ENCODE data around the gene GADL1.

GADL1 gene

DNA sequence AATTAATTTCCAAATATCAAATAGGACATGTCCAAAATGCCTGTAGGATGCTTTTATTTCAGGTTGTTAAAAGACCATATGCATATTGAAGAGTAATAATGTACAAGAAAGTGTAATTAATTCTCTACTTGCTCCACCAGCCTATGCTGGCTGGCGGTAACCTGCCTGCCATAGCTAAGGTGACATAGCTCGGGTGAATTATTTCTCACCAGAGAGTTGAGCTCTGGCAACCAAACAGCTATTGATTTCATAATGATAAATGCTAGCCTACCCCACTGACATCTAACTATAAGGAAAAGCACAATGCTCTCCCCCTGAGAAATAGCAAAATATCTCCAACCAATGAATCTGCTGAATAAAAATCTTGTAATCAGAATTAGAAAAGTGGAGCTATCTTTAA lies 48.9 kb downstream of the GADL1 start:
- H3K27me3 ChIP-seq (ENCODE audit: insufficient read depth, poor library complexity, severe bottlenecking): no peaks in the 10 kb centered on the region
- DNase-seq (ENCODE audit: low read depth in 1 of 2, low spot score in 1 of 2): no peak

GRCh38 chr3:30843877-30844276 lies 50.6 kb downstream of the GADL1 start:
- no peak overlapping the region for H3K4me3 ChIP-seq (replicated peaks; ENCODE audit: insufficient read depth, low read length)
- H3K27me3 ChIP-seq (ENCODE audit: insufficient read depth, poor library complexity, severe bottlenecking): no peaks in the 10 kb centered on the region
- no peak overlapping the region for H3K27ac ChIP-seq (replicated peaks)
- DNase-seq (ENCODE audit: low read depth in 1 of 2, low spot score in 1 of 2): no peak
- TF ChIP-seq POLR2AphosphoS5 (IDR thresholded peaks at IDR 0.05; ENCODE audit: low read depth): no peak
- no peak for TF ChIP-seq REST (IDR thresholded peaks at IDR 0.05; ENCODE audit: insufficient replicate concordance, low read depth)
- TF ChIP-seq GABPA (IDR thresholded peaks at IDR 0.05; ENCODE audit: low read depth): no peak
- no peak for TF ChIP-seq SPI1 (IDR thresholded peaks at IDR 0.05; ENCODE audit: borderline replicate concordance, low read depth)
- TF ChIP-seq, protein P1, sequence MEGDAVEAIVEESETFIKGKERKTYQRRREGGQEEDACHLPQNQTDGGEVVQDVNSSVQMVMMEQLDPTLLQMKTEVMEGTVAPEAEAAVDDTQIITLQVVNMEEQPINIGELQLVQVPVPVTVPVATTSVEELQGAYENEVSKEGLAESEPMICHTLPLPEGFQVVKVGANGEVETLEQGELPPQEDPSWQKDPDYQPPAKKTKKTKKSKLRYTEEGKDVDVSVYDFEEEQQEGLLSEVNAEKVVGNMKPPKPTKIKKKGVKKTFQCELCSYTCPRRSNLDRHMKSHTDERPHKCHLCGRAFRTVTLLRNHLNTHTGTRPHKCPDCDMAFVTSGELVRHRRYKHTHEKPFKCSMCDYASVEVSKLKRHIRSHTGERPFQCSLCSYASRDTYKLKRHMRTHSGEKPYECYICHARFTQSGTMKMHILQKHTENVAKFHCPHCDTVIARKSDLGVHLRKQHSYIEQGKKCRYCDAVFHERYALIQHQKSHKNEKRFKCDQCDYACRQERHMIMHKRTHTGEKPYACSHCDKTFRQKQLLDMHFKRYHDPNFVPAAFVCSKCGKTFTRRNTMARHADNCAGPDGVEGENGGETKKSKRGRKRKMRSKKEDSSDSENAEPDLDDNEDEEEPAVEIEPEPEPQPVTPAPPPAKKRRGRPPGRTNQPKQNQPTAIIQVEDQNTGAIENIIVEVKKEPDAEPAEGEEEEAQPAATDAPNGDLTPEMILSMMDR (IDR thresholded peaks at IDR 0.05; ENCODE audit: insufficient read depth, low read length): no peak

More for the DNA sequence above, 48.9 kb downstream of the GADL1 start:
- no peak overlapping the region for H3K4me3 ChIP-seq (replicated peaks; ENCODE audit: insufficient read depth, low read length)
- TF ChIP-seq, protein P1 (IDR thresholded peaks at IDR 0.05; ENCODE audit: insufficient read depth, low read length): no peak
- TF ChIP-seq REST (IDR thresholded peaks at IDR 0.05; ENCODE audit: insufficient replicate concordance, low read depth): no peak
- no peak for TF ChIP-seq GABPA (IDR thresholded peaks at IDR 0.05; ENCODE audit: low read depth)
- TF ChIP-seq POLR2AphosphoS5 (IDR thresholded peaks at IDR 0.05; ENCODE audit: low read depth): no peak
- no peak for TF ChIP-seq SPI1 (IDR thresholded peaks at IDR 0.05; ENCODE audit: borderline replicate concordance, low read depth)
- no peak overlapping the region for H3K27ac ChIP-seq (replicated peaks)

DNA sequence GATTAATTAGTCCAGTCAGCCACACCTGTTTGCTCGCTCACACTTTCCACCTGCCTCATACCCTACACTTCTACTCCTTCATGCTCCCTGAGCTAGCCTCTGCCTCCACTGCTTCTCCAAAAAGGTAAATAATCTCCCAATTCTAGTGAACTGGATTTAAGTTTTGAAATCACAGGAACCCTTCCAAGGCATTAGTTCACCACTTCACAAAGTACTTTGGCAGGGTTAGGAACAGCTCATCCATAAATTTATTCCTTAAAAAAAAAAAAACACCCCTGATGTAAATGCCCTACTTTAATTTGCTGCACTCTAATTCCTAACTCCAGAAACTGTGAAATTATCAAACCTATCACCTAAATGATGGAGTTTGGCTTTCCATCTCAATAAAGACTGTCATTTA lies 58.3 kb downstream of the GADL1 start:
- Histone ChIP-seq H3K27ac (replicated peaks) (no peak overlapping the region), H3K4me3 (replicated peaks; ENCODE audit: insufficient read depth, low read length) (no peak overlapping the region), H3K27me3 (ENCODE audit: insufficient read depth, poor library complexity, severe bottlenecking) (no peaks in the 10 kb centered on the region)
- DNase-seq (ENCODE audit: low read depth in 1 of 2, low spot score in 1 of 2): no peak
- no peak for TF ChIP-seq SPI1 (IDR thresholded peaks at IDR 0.05; ENCODE audit: borderline replicate concordance, low read depth)
- TF ChIP-seq GABPA (IDR thresholded peaks at IDR 0.05; ENCODE audit: low read depth): no peak
- TF ChIP-seq, protein P1 (IDR thresholded peaks at IDR 0.05; ENCODE audit: insufficient read depth, low read length): no peak
- no peak for TF ChIP-seq REST (IDR thresholded peaks at IDR 0.05; ENCODE audit: insufficient replicate concordance, low read depth)
- no peak for TF ChIP-seq POLR2AphosphoS5 (IDR thresholded peaks at IDR 0.05; ENCODE audit: low read depth)

Measured in HL-60 (cell line).